Erythroblast (primary cell): Measurements from ENCODE around the gene MT1E.

Experiments used
- DNase-seq, 2 experiments: peaks; one replicate each; lab custom pipeline; 2025; lab: John Stamatoyannopoulos, UW
- GATA1 ChIP-seq: IDR thresholded peaks from 2 replicates; pipeline ENCODE4 v1.6.1; 2011; ENCODE audit warnings: low read depth, mild to moderate bottlenecking, control low read depth, low read length, moderate library complexity
- POLR2A ChIP-seq: IDR thresholded peaks from 2 replicates; pipeline ENCODE4 v1.6.1; 2011; ENCODE audit warnings: mild to moderate bottlenecking, low read length

The MT1E gene

DNA sequence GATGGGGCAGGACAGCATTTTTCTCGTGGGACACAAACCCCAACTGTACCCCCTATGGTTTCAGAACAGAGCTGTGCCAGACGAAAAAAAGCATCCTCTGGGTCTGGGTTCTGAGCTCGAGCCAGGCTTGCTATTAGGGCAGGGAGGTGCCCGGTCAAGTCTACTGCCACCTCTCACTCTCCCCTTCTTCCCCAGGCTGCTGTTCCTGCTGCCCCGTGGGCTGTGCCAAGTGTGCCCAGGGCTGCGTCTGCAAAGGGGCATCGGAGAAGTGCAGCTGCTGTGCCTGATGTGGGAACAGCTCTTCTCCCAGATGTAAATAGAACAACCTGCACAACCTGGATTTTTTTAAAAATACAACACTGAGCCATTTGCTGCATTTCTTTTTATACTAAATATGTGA is 1.1 kb downstream of the MT1E start:
- TF ChIP-seq POLR2A (no peak), GATA1 (no peak)

DNA sequence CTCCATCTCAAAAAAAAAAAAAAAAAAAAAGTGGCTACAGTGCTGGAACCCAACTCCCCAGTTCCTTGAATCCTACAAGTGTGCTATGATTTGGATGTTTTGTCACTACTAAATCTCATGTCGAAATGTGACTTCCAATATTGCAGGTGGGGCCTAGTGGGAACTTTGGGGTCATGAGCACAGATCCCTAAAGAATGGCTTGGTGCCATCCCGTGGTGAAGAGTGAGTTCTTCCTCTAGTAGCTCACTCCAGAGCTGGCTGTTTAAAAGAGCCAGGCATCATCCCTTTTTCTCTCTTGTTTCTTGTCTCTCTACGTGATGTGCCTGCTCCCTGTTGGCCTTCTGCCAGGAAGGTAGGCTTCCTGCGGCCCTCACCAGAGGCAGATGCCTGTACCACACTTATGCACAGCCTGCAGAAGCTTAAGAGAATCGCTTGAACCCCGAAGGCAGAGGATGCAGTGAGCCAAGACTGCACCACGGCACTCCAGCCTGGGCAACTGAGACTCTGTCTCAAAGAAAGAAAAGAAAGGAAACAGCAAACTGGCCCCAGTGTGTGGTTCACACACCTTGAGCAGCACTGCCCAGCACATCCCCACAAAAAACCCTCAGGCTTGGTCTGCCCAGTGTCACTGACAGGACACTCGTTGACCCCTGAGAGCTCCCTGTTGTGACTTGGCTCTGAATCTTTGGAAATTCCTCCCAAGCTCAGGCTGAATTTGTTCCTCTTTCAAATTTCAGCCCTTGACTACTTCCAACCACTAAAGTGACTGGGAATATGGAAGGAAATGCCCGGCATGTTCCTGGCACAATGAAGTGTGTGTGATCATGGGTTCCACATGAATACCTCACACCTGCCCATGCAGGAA is 3.1 kb downstream of the MT1E start:
- no peak for DNase-seq
- TF ChIP-seq GATA1 (no peak), POLR2A (no peak)

More for the DNA sequence above, 1.1 kb downstream of the MT1E start:
- no peak for DNase-seq

DNA sequence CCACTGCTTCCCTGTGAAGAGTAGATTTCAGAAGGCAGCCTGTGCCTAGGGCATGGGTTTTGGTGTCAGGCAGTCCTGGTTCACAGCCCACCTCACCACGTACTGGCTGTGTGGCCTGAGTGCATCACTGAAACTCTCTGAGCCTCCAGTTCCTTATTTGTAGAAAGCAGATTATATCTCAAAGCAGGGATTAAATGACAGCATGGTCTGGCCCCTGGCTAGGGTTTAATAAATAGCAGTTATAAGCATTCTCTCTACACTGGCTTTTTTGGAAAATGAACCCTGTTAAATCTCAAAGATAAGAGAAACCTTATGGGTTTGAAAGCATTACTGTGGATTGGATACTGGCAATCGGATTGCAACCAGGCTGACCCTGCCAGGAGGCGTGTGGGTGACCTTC is 4.0 kb downstream of the MT1E start:
- DNase-seq: no peak

DNA sequence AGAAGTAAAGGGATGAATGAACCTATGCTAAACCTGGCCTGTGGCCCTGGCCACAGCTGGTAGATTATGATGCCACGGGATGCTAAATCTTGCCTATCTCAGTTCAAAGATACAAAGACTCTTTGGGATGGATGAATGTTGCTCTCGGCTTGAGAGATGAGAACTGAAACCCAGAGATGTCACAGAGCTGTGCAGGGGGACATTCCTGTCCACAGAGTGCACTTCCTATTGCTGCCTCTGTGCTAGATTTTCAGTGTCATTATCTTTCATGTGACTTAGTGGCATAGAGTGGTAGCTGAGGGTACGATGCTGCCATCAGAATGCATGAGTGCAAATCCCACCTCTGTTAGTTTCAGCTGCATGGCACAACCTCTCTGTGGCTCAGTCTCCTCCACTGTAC is 4.6 kb downstream of the MT1E start:
- no peak for DNase-seq
- TF ChIP-seq POLR2A (no peak), GATA1 (no peak)

More for the DNA sequence above, 4.0 kb downstream of the MT1E start:
- TF ChIP-seq GATA1 (no peak), POLR2A (no peak)

DNA sequence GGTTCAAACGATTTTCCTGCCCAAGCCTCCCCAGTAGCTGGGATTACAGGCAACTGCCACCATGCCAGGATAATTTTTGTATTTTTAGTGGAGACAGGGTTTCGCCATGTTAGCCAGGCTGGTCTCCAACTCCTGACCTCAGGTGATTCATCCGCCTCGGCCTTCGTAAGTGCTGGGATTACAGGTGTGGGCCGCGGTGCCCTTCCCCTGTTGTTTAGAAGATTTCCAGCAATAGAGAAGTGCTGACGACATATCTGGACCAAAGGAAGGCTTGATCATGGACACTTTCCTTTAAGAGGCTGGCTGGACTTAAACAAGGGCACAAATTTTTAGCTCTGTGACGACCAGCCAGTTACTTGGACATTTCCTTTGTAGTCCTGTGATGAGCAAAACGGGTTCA is 5.6 kb downstream of the MT1E start:
- no peak for DNase-seq
- TF ChIP-seq GATA1: no peak
- TF ChIP-seq POLR2A: no peak

DNA sequence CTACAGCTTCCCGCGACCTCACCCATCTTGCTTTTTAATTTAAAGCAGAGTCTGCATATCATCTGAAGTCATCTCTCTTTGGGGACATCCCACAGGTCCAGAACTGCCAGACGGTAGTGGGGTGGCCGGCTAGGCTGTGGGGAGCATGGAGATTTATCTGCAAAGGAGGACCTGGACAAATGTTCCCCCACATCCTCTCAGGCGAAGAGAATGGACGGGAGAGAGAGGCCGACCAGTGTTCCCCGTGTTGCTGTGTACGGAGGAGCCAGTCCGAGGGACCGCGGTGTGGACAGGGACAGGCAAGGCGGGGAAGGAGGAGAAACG is 6.2 kb downstream of the MT1E start:
- DNase-seq: no peak
- no peak for TF ChIP-seq GATA1
- no peak for TF ChIP-seq POLR2A

DNA sequence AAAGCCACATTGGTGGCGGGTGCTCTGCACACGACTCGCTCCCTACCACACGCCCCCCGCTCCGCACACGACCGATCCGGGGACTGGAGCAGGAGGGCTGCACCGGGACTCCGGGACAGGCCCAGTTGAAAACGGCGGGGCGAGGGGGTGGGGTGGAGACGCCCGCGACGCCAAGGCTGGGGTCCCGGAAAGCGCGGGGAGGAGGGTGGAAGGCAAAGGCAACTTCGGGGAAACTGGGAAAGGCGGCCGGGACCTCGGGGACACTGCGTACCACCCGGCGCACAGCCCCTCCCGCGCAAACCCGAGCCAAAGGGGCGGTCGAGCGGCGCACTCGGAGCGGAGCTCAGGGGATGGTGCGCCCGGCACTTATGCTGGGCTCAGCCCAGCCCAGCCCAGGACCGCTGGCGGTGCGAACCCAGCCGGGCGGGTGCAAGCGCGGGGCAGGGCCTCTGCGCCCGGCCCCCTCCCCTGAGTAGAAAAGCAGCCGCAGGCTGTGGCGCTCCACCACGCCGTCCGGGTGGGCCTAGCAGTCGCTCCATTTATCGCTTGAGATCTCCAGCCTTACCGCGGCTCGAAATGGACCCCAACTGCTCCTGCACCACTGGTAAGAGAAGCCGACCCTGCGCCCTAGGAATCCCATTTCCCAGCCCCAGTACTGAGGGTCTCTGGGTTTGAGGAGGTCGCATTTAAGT is 6.7 kb downstream of the MT1E start, which contains the start of gene MT1M:
TSS of gene MT1M (plus strand) at position 504 of the 692 bp plus-strand sequence. CDS start at position 577, 73 bp downstream.
- no peak for DNase-seq
- TF ChIP-seq GATA1: no peak
- TF ChIP-seq POLR2A: no peak

DNA sequence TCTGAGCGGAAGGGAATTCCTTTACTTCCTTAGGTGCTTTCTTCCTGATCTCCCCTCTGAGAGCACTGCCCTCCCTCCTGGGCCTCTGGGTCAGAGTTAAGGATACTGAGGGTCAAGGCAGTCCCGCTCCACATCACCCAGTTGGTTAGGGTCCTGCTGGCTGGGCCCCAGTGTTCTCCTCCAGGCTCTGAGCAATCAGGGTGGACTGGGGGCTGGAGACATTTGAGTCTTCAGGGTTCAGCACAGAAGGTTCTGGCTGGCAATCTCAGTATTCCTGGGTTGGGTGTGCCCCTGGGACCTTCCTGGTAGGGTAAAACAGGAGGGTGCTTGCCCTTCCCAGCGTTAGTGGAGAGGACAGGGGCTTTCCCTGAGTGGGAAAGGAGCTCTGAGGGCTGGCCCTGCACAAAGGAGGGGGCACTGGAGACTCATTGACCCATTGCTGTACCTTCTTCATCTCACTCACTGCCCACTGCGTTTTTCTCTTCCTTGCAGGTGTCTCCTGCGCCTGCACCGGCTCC is 7.3 kb downstream of the MT1E start:
- no peak for TF ChIP-seq POLR2A
- no peak for TF ChIP-seq GATA1
- DNase-seq: no peak

DNA sequence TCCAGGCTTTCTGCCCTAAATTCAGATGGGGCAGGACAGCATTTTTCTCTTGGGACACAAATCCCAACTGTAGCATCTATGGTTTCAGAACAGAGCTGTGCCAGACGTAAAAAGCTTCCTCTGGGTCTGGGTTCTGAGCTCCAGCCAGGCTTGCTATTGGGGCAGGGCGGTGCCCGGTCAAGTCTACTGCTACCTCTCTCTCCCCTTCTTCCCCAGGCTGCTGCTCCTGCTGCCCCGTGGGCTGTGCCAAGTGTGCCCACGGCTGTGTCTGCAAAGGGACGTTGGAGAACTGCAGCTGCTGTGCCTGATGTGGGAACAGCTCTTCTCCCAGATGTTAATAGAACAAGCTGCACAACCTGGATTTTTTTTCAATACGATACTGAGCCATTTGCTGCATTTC is 8.0 kb downstream of the MT1E start:
- no peak for TF ChIP-seq GATA1
- TF ChIP-seq POLR2A: no peak
- no peak for DNase-seq

DNA sequence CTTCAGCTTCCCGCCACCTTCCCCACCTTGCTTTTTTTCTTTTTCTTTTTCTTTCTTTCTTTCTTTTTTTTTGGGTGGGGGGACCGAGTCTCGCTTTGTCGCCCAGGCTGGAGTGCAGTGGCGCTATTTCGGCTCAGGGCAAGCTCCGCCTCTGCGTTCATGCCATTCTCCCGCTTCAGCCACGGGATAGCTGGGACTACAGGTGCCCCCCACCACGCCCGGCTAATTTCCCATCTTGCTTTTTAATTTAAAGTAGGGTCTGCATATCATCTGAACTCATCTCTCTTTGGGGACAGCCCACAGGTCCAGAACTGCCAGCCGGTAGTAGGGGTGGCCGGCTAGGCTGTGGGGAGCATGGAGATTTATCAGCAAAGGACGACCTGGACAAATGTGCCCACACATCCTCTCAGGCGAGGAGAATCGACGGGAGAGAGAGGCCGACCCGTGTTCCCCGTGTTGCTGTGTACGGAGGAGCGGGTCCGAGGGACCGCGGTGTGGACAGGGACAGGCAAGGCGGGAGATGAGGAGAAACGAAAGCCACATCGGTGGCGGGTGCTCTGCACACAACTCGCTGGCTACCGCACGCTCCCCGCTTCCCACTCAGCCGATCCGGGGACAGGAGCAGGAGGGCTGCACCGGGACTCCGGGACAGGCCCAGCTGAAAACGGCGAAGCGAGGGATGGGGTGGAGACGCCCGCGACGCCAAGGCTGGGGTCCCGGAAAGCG is 9.3 kb downstream of the MT1E start:
- TF ChIP-seq POLR2A (no peak), GATA1 (no peak)
- DNase-seq: no peak

DNA sequence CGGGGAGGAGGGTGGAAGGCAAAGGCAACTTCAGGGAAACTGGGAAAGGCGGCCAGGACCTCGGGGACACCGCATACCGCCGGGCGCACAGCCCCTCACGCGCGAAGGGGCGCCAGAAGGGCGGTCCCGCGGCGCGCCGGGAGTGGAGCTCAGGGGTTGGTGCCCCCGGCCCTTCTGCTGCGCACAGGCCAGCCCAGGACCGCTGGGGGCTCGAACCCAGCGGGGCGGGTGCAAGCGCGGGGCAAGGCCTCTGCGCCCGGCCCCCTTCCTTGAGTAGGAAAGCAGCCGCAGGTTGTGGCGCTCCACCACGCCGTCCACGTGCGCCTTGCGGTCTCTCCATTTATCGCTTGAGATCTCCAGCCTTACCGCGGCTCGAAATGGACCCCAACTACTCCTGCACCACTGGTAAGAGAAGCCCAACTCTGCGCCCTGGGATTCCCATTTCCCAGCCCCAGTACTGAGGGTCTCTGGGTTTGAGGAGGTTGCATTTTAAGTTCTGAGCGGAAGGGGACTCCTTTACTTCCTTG is 9.9 kb downstream of the MT1E start:
- TF ChIP-seq GATA1 (no peak), POLR2A (no peak)
- DNase-seq: no peak

DNA sequence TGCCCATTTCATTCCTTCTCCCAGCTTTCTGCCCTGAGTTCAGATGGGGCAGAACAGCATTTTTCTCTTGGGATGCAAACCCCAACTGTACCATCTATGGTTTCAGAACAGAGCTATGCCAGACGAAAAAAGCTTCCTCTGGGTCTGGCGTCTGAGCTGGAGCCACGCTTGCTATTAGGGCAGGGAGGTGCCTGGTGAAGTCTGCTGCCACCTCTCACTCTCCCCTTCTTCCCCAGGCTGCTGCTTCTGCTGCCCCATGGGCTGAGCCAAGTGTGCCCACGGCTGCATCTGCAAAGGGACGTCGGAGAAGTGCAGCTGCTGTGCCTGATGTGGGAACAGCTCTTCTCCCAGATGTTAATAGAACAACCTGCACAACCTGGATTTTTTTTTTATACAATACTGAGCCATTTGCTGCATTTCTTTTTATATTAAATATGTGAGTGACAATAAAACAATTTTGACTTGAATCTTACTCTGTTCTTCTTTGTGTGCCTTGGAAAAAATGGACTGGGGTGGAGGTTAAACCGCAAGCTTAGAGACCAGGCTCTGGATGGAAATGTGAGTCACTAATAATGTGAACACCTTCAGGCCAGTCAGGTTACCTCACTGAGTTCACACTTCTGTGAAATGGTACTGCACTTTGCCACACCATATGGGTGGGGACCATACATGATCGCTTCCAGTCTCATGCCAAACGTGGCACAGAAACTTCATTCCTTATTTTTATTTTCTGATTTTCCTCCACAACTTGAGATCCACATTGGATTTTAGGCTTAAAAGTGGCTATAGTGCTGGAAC is 11.2 kb downstream of the MT1E start:
- no peak for DNase-seq
- TF ChIP-seq GATA1: no peak
- no peak for TF ChIP-seq POLR2A
